GM12891 (cell line): ENCODE measurements around the gene LRPAP1.

Experiments used
- POLR2A ChIP-seq: IDR thresholded peaks from 2 replicates; pipeline ENCODE4 v1.6.1; 2011; ENCODE audit warnings: low read depth, low read length, control low read depth
- POLR2AphosphoS5 ChIP-seq: IDR thresholded peaks from 2 replicates; pipeline ENCODE4 v1.6.1; 2011; ENCODE audit warnings: low read depth, low read length, control low read depth
- SPI1 ChIP-seq: IDR thresholded peaks from 2 replicates; pipeline ENCODE4 v1.6.1; 2011; ENCODE audit warnings: low read depth, low read length, control low read depth
- TAF1 ChIP-seq: IDR thresholded peaks from 2 replicates; pipeline ENCODE4 v1.6.1; 2011; ENCODE audit warnings: low read depth, low read length, control low read depth

DNA sequence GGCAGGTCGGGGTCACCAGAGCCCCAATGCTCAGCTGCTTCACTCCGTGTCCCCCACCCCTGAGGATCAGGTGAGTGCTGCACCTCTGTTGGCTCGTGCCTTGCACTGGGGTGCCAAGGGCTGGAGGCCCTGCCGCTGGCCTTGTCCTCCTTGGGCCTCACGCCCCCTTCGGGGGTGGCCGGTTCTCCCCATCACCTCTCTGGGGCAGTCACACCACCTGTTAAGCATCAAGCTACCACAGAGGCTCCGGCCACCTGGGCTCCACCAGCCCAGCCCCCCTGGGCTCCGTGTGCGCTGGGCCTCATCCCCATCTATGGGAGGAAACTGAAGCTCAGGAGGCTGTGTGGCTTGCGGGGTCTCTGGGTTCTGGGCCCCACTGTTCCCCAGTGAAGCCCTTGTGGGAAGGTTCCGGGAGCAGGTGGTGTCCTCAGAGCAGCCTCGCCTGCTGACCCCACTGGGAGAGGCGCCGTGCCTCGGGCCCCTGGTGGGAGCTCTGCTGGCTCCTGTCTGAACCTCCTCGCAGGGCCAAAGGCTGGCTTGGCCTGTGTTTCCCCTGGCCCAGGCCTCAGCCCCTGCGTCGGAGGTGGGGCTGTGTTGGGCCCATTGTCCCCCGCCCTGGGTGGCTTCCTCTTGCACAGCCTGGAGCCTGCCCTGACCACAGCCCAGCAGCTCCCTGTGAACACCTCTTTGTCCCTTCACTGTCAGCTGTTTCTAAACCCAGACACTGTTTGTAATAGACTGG is 38.3 kb downstream of the LRPAP1 start:
- TF ChIP-seq POLR2AphosphoS5 = no peak
- no peak for TF ChIP-seq POLR2A
- no peak for TF ChIP-seq SPI1
- no peak for TF ChIP-seq TAF1
